ENCODE results near the gene APOBEC3B. TPM values are rescaled to one million over a fixed set of nuclear protein-coding genes. Genes with fewer than 3 reads are reported as not detected.
"Not testable (repeated sequence)": the region's sequence is repeated elsewhere in the genome, so short reads cannot be mapped to it uniquely, and the experiment has no call there.

The APOBEC3B gene
- total RNA-seq, 1 donor from 2014 or later = 2.4 TPM

DNA sequence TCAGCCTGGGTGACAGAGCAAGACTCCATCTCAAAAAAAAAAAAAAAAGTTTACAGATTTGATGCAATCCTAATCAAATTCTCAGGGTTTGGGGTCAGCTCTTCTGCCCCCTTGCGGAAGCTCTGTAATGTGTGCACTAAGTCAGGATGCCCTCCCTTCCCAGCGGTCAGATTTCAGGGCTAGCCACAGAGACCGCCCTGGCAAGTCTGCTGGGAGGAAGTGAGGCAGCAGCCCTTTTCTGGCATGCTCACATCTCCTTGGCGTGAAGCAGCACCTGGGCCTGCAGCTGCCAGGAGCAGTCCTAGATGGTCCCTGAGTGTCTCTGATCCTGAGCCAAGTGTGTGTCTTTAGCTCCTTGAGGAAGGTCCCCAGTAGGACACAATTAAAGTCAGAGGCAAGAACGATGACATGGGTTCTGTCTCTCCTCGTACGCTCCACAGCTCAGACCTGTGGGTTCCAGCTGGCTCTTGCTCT lies 21.1 kb downstream of the APOBEC3B start:
- Mint-ChIP-seq H3K27ac (ENCODE audit: unreplicated experiment) (no peak overlapping the region), H3K9me3 (ENCODE audit: low read depth) (peaks cover under 1% of the 10 kb centered on the region), H3K36me3 (ENCODE audit: low read depth) (no peaks in the 10 kb centered on the region), H3K27me3 (ENCODE audit: low read depth) (peaks cover 12% of the 10 kb centered on the region), H3K4me3 (ENCODE audit: unreplicated experiment) (no peak overlapping the region), H3K4me1 (ENCODE audit: low read depth) (peaks cover 7% of the 10 kb centered on the region)
- DNase-seq (ENCODE audit: low spot score) = no peak
- TF ChIP-seq, protein P1, sequence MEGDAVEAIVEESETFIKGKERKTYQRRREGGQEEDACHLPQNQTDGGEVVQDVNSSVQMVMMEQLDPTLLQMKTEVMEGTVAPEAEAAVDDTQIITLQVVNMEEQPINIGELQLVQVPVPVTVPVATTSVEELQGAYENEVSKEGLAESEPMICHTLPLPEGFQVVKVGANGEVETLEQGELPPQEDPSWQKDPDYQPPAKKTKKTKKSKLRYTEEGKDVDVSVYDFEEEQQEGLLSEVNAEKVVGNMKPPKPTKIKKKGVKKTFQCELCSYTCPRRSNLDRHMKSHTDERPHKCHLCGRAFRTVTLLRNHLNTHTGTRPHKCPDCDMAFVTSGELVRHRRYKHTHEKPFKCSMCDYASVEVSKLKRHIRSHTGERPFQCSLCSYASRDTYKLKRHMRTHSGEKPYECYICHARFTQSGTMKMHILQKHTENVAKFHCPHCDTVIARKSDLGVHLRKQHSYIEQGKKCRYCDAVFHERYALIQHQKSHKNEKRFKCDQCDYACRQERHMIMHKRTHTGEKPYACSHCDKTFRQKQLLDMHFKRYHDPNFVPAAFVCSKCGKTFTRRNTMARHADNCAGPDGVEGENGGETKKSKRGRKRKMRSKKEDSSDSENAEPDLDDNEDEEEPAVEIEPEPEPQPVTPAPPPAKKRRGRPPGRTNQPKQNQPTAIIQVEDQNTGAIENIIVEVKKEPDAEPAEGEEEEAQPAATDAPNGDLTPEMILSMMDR (IDR thresholded peaks at IDR 0.05) = peak; percentile 87

DNA sequence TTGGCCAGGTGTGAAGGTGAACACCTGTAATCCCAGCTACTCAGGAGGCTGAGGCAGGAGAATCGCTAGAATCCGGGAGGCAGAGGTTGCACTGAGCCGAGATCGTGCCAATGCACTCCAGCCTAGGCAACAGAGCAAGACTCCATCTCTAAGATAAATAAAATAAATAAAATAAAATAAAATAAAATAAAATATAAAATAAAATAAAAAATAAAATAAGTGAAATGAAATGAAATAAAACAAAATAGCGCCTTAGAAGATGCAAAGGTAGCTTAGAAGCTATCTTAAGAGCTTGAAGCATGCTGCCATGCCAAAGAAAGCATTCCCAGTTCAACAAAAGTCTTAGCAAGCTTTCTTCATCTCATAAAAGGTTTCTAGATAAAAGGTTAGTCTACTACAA lies 25.0 kb downstream of the APOBEC3B start:
- Mint-ChIP-seq H3K27ac (ENCODE audit: unreplicated experiment) (no peak overlapping the region), H3K27me3 (ENCODE audit: low read depth) (no peaks in the 10 kb centered on the region), H3K9me3 (ENCODE audit: low read depth) (no peaks in the 10 kb centered on the region), H3K4me3 (ENCODE audit: unreplicated experiment) (no peak overlapping the region), H3K36me3 (ENCODE audit: low read depth) (no peaks in the 10 kb centered on the region), H3K4me1 (ENCODE audit: low read depth) (peaks cover 7% of the 10 kb centered on the region)
- TF ChIP-seq, protein P1 (IDR thresholded peaks at IDR 0.05) = no peak
- no peak for DNase-seq (ENCODE audit: low spot score)

DNA sequence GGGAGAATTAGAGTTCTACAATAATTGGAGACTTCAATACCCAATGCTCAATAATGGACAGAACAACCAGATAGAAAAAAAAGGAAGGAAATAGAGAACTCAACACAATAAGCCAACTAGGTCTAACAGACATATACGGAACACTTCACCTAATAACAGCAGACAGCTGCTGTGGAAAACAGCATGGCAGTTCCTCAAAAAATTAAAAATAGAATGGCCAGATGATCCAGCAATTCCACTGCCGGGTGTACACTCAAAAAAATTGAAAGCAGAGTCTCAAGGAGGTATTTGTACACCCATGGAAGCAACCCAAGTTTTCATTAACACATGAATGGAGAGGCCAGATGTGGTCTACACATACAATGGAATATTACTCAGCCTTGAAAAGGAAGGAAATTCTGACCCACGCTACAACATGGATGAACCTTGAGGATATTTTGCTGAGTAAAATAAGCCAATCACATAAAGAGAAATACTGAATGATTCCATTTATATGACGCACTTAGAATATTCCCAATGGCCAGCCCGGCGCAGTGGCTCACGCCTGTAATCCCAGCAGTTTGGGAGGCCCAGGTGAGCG lies 26.2 kb downstream of the APOBEC3B start:
- not testable (repeated sequence) for H3K4me3 Mint-ChIP-seq (ENCODE audit: unreplicated experiment); DNase-seq (ENCODE audit: low spot score); H3K36me3 Mint-ChIP-seq (ENCODE audit: low read depth); H3K4me1 Mint-ChIP-seq (ENCODE audit: low read depth); H3K9me3 Mint-ChIP-seq (ENCODE audit: low read depth); H3K27me3 Mint-ChIP-seq (ENCODE audit: low read depth); H3K27ac Mint-ChIP-seq (ENCODE audit: unreplicated experiment)

DNA sequence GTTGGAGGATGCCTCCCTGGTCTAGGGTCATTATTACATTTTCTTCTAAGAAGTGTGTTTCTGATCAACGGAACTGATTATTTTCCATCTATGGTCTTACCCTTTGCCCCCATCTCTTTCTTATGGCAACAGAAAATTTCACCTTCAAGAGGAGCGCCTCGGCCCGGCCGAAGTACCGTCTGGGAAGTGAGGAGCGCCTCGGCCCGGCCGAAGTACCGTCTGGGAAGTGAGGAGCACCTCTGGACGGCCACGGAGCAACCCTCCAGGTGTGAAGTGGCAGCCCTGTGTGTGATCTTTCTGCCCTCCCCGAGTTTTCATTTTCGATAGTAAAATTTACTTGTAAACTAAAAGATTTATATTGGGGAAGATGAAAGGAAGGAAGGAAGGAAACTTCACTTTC lies 28.8 kb downstream of the APOBEC3B start:
- Mint-ChIP-seq H3K27ac (ENCODE audit: unreplicated experiment) (no peak overlapping the region), H3K4me3 (ENCODE audit: unreplicated experiment) (no peak overlapping the region)
- TF ChIP-seq, protein P1 (IDR thresholded peaks at IDR 0.05) = no peak

DNA sequence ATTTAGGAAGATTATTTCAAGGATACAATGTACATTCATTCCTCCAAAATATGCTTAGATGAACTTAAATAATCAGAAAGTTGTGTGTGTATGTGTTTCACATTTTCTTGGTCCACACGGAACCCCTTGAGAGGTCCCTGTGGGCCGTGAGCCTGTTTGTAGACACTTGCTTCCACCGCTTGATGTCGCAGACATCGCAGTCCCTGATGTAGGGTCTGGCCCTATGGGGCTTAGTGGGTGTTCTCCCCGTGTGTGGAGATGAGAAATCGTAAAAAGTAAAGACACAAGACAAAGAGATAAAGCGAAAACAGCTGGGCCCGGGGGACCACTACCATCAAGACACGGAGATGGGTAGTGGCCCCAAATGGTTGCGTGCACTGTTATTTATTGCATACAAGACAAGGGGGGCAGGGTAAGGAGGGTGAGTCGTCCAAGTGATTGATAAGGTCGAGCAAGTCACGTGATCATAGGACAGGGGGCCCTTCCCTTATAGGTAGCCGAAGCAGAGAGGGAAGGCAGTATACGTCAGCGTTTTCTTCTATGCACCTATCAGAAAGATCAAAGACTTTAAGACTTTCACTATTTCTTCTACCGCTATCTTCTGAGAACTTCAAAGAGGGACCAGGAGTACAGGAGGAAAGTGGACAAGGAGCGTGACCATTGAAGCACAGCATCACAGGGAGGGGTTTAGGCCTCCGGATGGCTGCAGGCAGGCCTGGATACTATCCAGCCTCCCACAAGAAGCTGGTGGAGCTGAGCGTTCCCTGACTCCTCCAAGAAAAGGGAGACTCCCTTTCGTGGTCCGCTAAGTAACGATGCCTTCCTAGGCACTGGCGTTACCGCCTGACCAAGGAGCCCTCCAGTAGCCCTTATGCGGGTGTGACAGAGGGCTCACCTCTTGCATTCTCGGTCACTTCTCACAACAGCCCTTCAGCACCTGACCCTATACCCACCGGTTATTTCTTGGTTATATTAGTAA lies 30.7 kb downstream of the APOBEC3B start:
- DNase-seq (ENCODE audit: low spot score) = no peak
- Mint-ChIP-seq H3K27ac (ENCODE audit: unreplicated experiment) (no peak overlapping the region), H3K27me3 (ENCODE audit: low read depth) (no peaks in the 10 kb centered on the region), H3K9me3 (ENCODE audit: low read depth) (no peaks in the 10 kb centered on the region), H3K4me1 (ENCODE audit: low read depth) (peaks cover 14% of the 10 kb centered on the region), H3K36me3 (ENCODE audit: low read depth) (peaks cover 2% of the 10 kb centered on the region), H3K4me3 (ENCODE audit: unreplicated experiment) (no peak overlapping the region)
- TF ChIP-seq, protein P1 (IDR thresholded peaks at IDR 0.05) = no peak

More for the DNA sequence above, 28.8 kb downstream of the APOBEC3B start:
- H3K27me3 Mint-ChIP-seq (ENCODE audit: low read depth) = no peaks in the 10 kb centered on the region
- H3K36me3 Mint-ChIP-seq (ENCODE audit: low read depth) = no peaks in the 10 kb centered on the region
- no peak for DNase-seq (ENCODE audit: low spot score)
- H3K9me3 Mint-ChIP-seq (ENCODE audit: low read depth) = no peaks in the 10 kb centered on the region
- peaks cover 14% of the 10 kb centered on the region for H3K4me1 Mint-ChIP-seq (ENCODE audit: low read depth)

DNA sequence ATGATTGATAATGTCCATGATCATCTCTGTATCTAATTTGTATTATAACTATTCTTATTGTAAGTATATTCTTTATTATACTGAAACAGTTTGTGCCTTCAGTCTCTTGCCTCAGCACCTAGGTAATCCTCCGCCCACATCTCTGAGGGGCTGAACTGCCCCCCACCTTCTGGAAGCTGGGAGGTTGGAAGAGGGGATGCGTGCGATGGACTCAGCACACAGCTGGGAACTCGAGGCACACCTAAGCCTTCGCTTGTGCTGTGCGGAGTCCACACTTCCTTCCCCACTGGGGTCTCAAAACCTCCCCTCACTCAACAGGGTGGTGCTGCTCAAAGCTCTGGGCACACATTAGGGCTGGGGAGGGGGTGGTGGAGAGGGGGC lies 31.4 kb downstream of the APOBEC3B start:
- DNase-seq (ENCODE audit: low spot score); H3K27me3 Mint-ChIP-seq (ENCODE audit: low read depth); H3K4me3 Mint-ChIP-seq (ENCODE audit: unreplicated experiment); H3K27ac Mint-ChIP-seq (ENCODE audit: unreplicated experiment); H3K9me3 Mint-ChIP-seq (ENCODE audit: low read depth); H3K36me3 Mint-ChIP-seq (ENCODE audit: low read depth): not testable (repeated sequence)
- peaks cover 14% of the 10 kb centered on the region for H3K4me1 Mint-ChIP-seq (ENCODE audit: low read depth)

Measured in chondrocyte (in vitro differentiated cells).